Muscle of leg (tissue), 11 donors: ENCODE data around the gene FOXP2. TPM values are rescaled to one million over a fixed set of nuclear protein-coding genes. Genes with fewer than 3 reads are reported as not detected.

Source experiments
- DNase-seq: peaks from one replicate; pipeline ENCODE4 v3.0.0; 2013
- H3K27ac ChIP-seq: one replicate; pipeline ENCODE4 v1.5.1; 2013; ENCODE audit warnings: mild to moderate bottlenecking, low read length, control low read depth
- H3K27me3 ChIP-seq: one replicate; pipeline ENCODE4 v1.6.1; 2013; ENCODE audit warnings: low read length; ENCODE audit not compliant: control insufficient read depth, insufficient read depth
- H3K36me3 ChIP-seq: one replicate; pipeline ENCODE4 v1.6.1; 2013; ENCODE audit warnings: low read length; ENCODE audit not compliant: control insufficient read depth, insufficient read depth
- H3K4me1 ChIP-seq: one replicate; pipeline ENCODE4 v1.6.1; 2013; ENCODE audit warnings: low read length; ENCODE audit not compliant: control insufficient read depth, insufficient read depth
- H3K4me3 ChIP-seq: one replicate; pipeline ENCODE4 v1.5.1; 2013; ENCODE audit warnings: low read length, control low read depth
- H3K9me3 ChIP-seq: replicated peaks from 2 replicates; pipeline ENCODE4 v1.6.1; 2013; ENCODE audit warnings: low read depth, low read length; ENCODE audit not compliant: control insufficient read depth
- WGBS: methylation state at CpG from one replicate; pipeline ENCODE4 v1.1.5; 2013; ENCODE audit warnings: missing lambda C conversion rate; ENCODE audit not compliant: insufficient coverage; 5-methylcytosine and 5-hydroxymethylcytosine counted together
- polyA plus RNA-seq, 8 donors: library from polyadenylated mRNA; unstranded; fragments of 120-200 nt; gene quantifications; one replicate each; pipeline versions ENCODE4 v1.2.1 to v1.2.3, GENCODE V29; 2013; ENCODE audit warnings: inconsistent platforms in 1 of 8, low replicate concordance in 1 of 8; ENCODE audit not compliant: insufficient read length in 8 of 8, insufficient read depth in 1 of 8
- total RNA-seq: library from RNA; stranded (reverse); fragments of 120-200 nt; gene quantifications from one replicate; pipeline ENCODE4 v1.2.4, GENCODE V29; 2013

FOXP2 gene
- total and polyA plus RNA-seq, 9 donors, result 7.9 to 14.8 (median 12.7) TPM

- Histone ChIP-seq H3K27ac (no peak overlapping the region), H3K36me3 (no peaks in the 10 kb centered on the region), H3K4me3 (no peak overlapping the region), H3K4me1 (no peaks in the 10 kb centered on the region), H3K27me3 (no peaks in the 10 kb centered on the region), H3K9me3 (no peaks in the 10 kb centered on the region)
- DNase-seq, result no peak
Observed at GRCh38 chr7:114648117-114648516, 233.5 kb downstream of the FOXP2 start.

- no peak overlapping the region for H3K27ac ChIP-seq
- no peak for DNase-seq
- no peak overlapping the region for H3K4me3 ChIP-seq
- H3K9me3 ChIP-seq, result no peaks in the 10 kb centered on the region
- WGBS, result 100% methylated on average over 1 of the region's 4 CpGs
- no peaks in the 10 kb centered on the region for H3K27me3 ChIP-seq
- no peaks in the 10 kb centered on the region for H3K36me3 ChIP-seq
- no peaks in the 10 kb centered on the region for H3K4me1 ChIP-seq
Observed at GRCh38 chr7:114648680-114649079, 234.1 kb downstream of the FOXP2 start.

GRCh38 chr7:114649689-114650088 is 235.1 kb downstream of the FOXP2 start:
- no peak overlapping the region for H3K27ac ChIP-seq
- no peak for DNase-seq
- no peak overlapping the region for H3K4me3 ChIP-seq
- no peaks in the 10 kb centered on the region for H3K4me1 ChIP-seq
- H3K9me3 ChIP-seq, result no peaks in the 10 kb centered on the region
- no peaks in the 10 kb centered on the region for H3K36me3 ChIP-seq
- no CpG with 5 or more reads among the region's 3 CpGs for WGBS
- no peaks in the 10 kb centered on the region for H3K27me3 ChIP-seq

- Histone ChIP-seq H3K36me3 (no peaks in the 10 kb centered on the region), H3K4me1 (no peaks in the 10 kb centered on the region), H3K4me3 (no peak overlapping the region), H3K27me3 (no peaks in the 10 kb centered on the region), H3K27ac (no peak overlapping the region), H3K9me3 (no peaks in the 10 kb centered on the region)
- no peak for DNase-seq
Observed at GRCh38 chr7:114650491-114650890, 235.9 kb downstream of the FOXP2 start.

- no peaks in the 10 kb centered on the region for H3K36me3 ChIP-seq
- H3K27me3 ChIP-seq, result no peaks in the 10 kb centered on the region
- H3K4me1 ChIP-seq, result no peaks in the 10 kb centered on the region
- 76% methylated on average over 4 of the region's 5 CpGs for WGBS
- no peak overlapping the region for H3K27ac ChIP-seq
- H3K9me3 ChIP-seq, result no peaks in the 10 kb centered on the region
- no peak overlapping the region for H3K4me3 ChIP-seq
- DNase-seq, result no peak
Observed at GRCh38 chr7:114652041-114652440, 237.4 kb downstream of the FOXP2 start.

GRCh38 chr7:114653364-114654088 is 238.9 kb downstream of the FOXP2 start:
- Histone ChIP-seq H3K4me3 (no peak overlapping the region), H3K27me3 (no peaks in the 10 kb centered on the region), H3K27ac (no peak overlapping the region), H3K4me1 (no peaks in the 10 kb centered on the region), H3K36me3 (no peaks in the 10 kb centered on the region), H3K9me3 (no peaks in the 10 kb centered on the region)
- WGBS, result 40% methylated on average over 4 of the region's 10 CpGs
- DNase-seq, result peak; percentile 45

- DNase-seq, result no peak
- H3K9me3 ChIP-seq, result no peaks in the 10 kb centered on the region
- no peaks in the 10 kb centered on the region for H3K4me1 ChIP-seq
- H3K27me3 ChIP-seq, result no peaks in the 10 kb centered on the region
- H3K4me3 ChIP-seq, result no peak overlapping the region
- no CpG with 5 or more reads among the region's 3 CpGs for WGBS
- H3K27ac ChIP-seq, result no peak overlapping the region
- H3K36me3 ChIP-seq, result no peaks in the 10 kb centered on the region
Observed at GRCh38 chr7:114656466-114656865, 241.9 kb downstream of the FOXP2 start.

- Histone ChIP-seq H3K9me3 (no peaks in the 10 kb centered on the region), H3K4me1 (no peaks in the 10 kb centered on the region), H3K27ac (no peak overlapping the region), H3K27me3 (no peaks in the 10 kb centered on the region), H3K4me3 (no peak overlapping the region), H3K36me3 (no peaks in the 10 kb centered on the region)
- no CpG with 5 or more reads among the region's 2 CpGs for WGBS
- DNase-seq, result no peak
Observed at GRCh38 chr7:114657279-114657678, 242.7 kb downstream of the FOXP2 start.

- no peaks in the 10 kb centered on the region for H3K9me3 ChIP-seq
- no CpG with 5 or more reads among the region's 4 CpGs for WGBS
- no peak overlapping the region for H3K4me3 ChIP-seq
- H3K4me1 ChIP-seq, result no peaks in the 10 kb centered on the region
- no peak overlapping the region for H3K27ac ChIP-seq
- no peaks in the 10 kb centered on the region for H3K36me3 ChIP-seq
- H3K27me3 ChIP-seq, result no peaks in the 10 kb centered on the region
- no peak for DNase-seq
Observed at GRCh38 chr7:114658216-114658615, 243.6 kb downstream of the FOXP2 start.

GRCh38 chr7:114659409-114660125 is 245.0 kb downstream of the FOXP2 start:
- H3K27me3 ChIP-seq, result no peaks in the 10 kb centered on the region
- WGBS, result 36% methylated on average over 2 of the region's 7 CpGs

More at GRCh38 chr7:114659409-114660125, 245.0 kb downstream of the FOXP2 start:
- H3K4me3 ChIP-seq, result no peak overlapping the region
- no peak overlapping the region for H3K27ac ChIP-seq
- no peaks in the 10 kb centered on the region for H3K4me1 ChIP-seq
- peak; percentile 47 for DNase-seq
- no peaks in the 10 kb centered on the region for H3K36me3 ChIP-seq
- H3K9me3 ChIP-seq, result no peaks in the 10 kb centered on the region
